ENCODE results near the gene CD96. TPM values are rescaled to one million over a fixed set of nuclear protein-coding genes. Genes with fewer than 3 reads are reported as not detected.

Gene CD96
- total RNA-seq, 1 experiment from 2014 or later = 0.59 TPM

- intact Hi-C loops (cut with micrococcal nuclease; ENCODE audit: unreplicated experiment) = no loop called here
- no peak overlapping the region for H3K4me3 ChIP-seq (ENCODE audit: low read depth, low read length)
Observed at GRCh38 chr3:111648991-111649579, 107.1 kb downstream of the CD96 start.

GRCh38 chr3:111650378-111651275, 108.6 kb downstream of the CD96 start:
- no TSS peak for BruUV-seq (replicated peaks)
- POLR2A ChIA-PET = no interaction called here
- no peak overlapping the region for H3K27ac Mint-ChIP-seq (ENCODE audit: unreplicated experiment)
- intact Hi-C loops (cut with micrococcal nuclease; ENCODE audit: unreplicated experiment) = no loop called here
- H3K9me3 Mint-ChIP-seq (ENCODE audit: unreplicated experiment) = no peaks in the 10 kb centered on the region
- no peaks in the 10 kb centered on the region for H3K36me3 Mint-ChIP-seq (ENCODE audit: insufficient read depth, unreplicated experiment)
- no peak for TF ChIP-seq CTCF (IDR thresholded peaks at IDR 0.05; ENCODE audit: insufficient read depth in 1 of 2, low read depth in 1 of 2, low read length in 1 of 2, severe bottlenecking in 1 of 2, unreplicated experiment in 1 of 2)
- H3K4me3 Mint-ChIP-seq (ENCODE audit: unreplicated experiment) = no peak overlapping the region
- Histone ChIP-seq H3K36me3 (ENCODE audit: control insufficient read depth, insufficient read depth, low read length) (no peaks in the 10 kb centered on the region), H3K9me3 (no peaks in the 10 kb centered on the region), H3K4me1 (0 out of 2 replicates have a peak, but pooled peaks cover 10% of the 10 kb centered on the region), H3K27me3 (replicated peaks; ENCODE audit: control insufficient read depth, insufficient read depth, low read length) (no peaks in the 10 kb centered on the region), H3K4me3 (ENCODE audit: low read depth, low read length) (no peak overlapping the region)
- DNase-seq = no peak
- CTCF ChIA-PET = no interaction called here
- no peaks in the 10 kb centered on the region for H3K4me1 Mint-ChIP-seq (ENCODE audit: low read depth, unreplicated experiment)
- no peaks in the 10 kb centered on the region for H3K27me3 Mint-ChIP-seq (ENCODE audit: insufficient read depth, unreplicated experiment)

More at GRCh38 chr3:111648991-111649579, 107.1 kb downstream of the CD96 start:
- Mint-ChIP-seq H3K36me3 (ENCODE audit: insufficient read depth, unreplicated experiment) (no peaks in the 10 kb centered on the region), H3K27ac (ENCODE audit: unreplicated experiment) (no peak overlapping the region), H3K4me3 (ENCODE audit: unreplicated experiment) (no peak overlapping the region), H3K27me3 (ENCODE audit: insufficient read depth, unreplicated experiment) (no peaks in the 10 kb centered on the region), H3K9me3 (ENCODE audit: unreplicated experiment) (peaks cover 8% of the 10 kb centered on the region), H3K4me1 (ENCODE audit: low read depth, unreplicated experiment) (no peaks in the 10 kb centered on the region)
- ChIA-PET CTCF (no interaction called here), POLR2A (no interaction called here)
- no peak for TF ChIP-seq CTCF (IDR thresholded peaks at IDR 0.05; ENCODE audit: insufficient read depth in 1 of 2, low read depth in 1 of 2, low read length in 1 of 2, severe bottlenecking in 1 of 2, unreplicated experiment in 1 of 2)
- DNase-seq = no peak
- Histone ChIP-seq H3K4me1 (0 out of 2 replicates have a peak, but pooled peaks cover 10% of the 10 kb centered on the region), H3K36me3 (ENCODE audit: control insufficient read depth, insufficient read depth, low read length) (no peaks in the 10 kb centered on the region), H3K9me3 (no peaks in the 10 kb centered on the region), H3K27me3 (replicated peaks; ENCODE audit: control insufficient read depth, insufficient read depth, low read length) (no peaks in the 10 kb centered on the region)
- no TSS peak for BruUV-seq (replicated peaks)

- Mint-ChIP-seq H3K9me3 (ENCODE audit: unreplicated experiment) (no peaks in the 10 kb centered on the region), H3K27ac (ENCODE audit: unreplicated experiment) (no peak overlapping the region), H3K4me3 (ENCODE audit: unreplicated experiment) (no peak overlapping the region), H3K36me3 (ENCODE audit: insufficient read depth, unreplicated experiment) (no peaks in the 10 kb centered on the region), H3K4me1 (ENCODE audit: low read depth, unreplicated experiment) (no peaks in the 10 kb centered on the region), H3K27me3 (ENCODE audit: insufficient read depth, unreplicated experiment) (peaks cover 4% of the 10 kb centered on the region)
- Histone ChIP-seq H3K4me3 (ENCODE audit: low read depth, low read length) (no peak overlapping the region), H3K36me3 (ENCODE audit: control insufficient read depth, insufficient read depth, low read length) (no peaks in the 10 kb centered on the region), H3K4me1 (0 out of 2 replicates have a peak, but pooled peaks cover 6% of the 10 kb centered on the region), H3K9me3 (no peaks in the 10 kb centered on the region), H3K27me3 (replicated peaks; ENCODE audit: control insufficient read depth, insufficient read depth, low read length) (no peaks in the 10 kb centered on the region)
- no TSS peak for BruUV-seq (replicated peaks)
- intact Hi-C loops (cut with micrococcal nuclease; ENCODE audit: unreplicated experiment) = no loop called here
- ChIA-PET POLR2A (no interaction called here), CTCF (no interaction called here)
- TF ChIP-seq CTCF (IDR thresholded peaks at IDR 0.05; ENCODE audit: insufficient read depth in 1 of 2, low read depth in 1 of 2, low read length in 1 of 2, severe bottlenecking in 1 of 2, unreplicated experiment in 1 of 2) = no peak
- DNase-seq = no peak
Observed at GRCh38 chr3:111652492-111653180, 110.6 kb downstream of the CD96 start.
